Endothelial cell of umbilical vein (primary cell): ENCODE data around the gene LACTB. TPM values are rescaled to one million over a fixed set of nuclear protein-coding genes. Genes with fewer than 3 reads are reported as not detected.

Source experiments
- BruUV-seq: library from RNA; stranded (reverse); fragments of 400-500 nt; replicated peaks from 2 replicates; lab custom pipeline; 2021; lab: Mats Ljungman, UMichigan
- CTCF ChIA-PET: fragments of 300-600, 350-600 bp; sonication (Branson Sonifier 250); formaldehyde crosslinking; loops from one replicate; lab custom pipeline; 2021; ENCODE audit warnings: antibody characterized with exemption, inconsistent platforms; lab: Charles Lee
- POLR2A ChIA-PET: fragments of 300-600, 350-600 bp; sonication (Branson Sonifier 250); formaldehyde crosslinking; loops from one replicate; lab custom pipeline; 2021; ENCODE audit warnings: antibody characterized with exemption, inconsistent platforms; lab: Charles Lee
- DNase-seq: peaks from one replicate; pipeline ENCODE4 v3.0.0-alpha.2; 2011; ENCODE audit warnings: low read depth, low spot score
- FAIRE-seq: peaks from 2 replicates; lab custom pipeline; 2011; peaks lifted over from hg19 to GRCh38; lab: Jason Lieb, UNC
- H2AFZ ChIP-seq: 2 replicates; pipeline ENCODE4 v1.6.0; 2012; ENCODE audit warnings: low read depth, low read length, control low read depth, inconsistent platforms
- H3K27ac ChIP-seq: 2 replicates; pipeline ENCODE4 v1.5.1; 2011; ENCODE audit warnings: low read depth, mild to moderate bottlenecking, control low read depth, low read length, moderate library complexity; ENCODE audit not compliant: insufficient read depth
- H3K27me3 ChIP-seq, 2 experiments: 2 replicates each; pipeline versions ENCODE4 v1.6.0 to v1.6.1; 2011; ENCODE audit warnings: low read length in 2 of 2, mixed read lengths in 1 of 2; ENCODE audit not compliant: control insufficient read depth in 2 of 2, insufficient read depth in 2 of 2
- H3K36me3 ChIP-seq, 2 experiments: 2 replicates in 1 of 2; 3 replicates in 1 of 2; pipeline ENCODE4 v1.5.1; 2011; ENCODE audit warnings: low read length in 2 of 2, mild to moderate bottlenecking in 1 of 2, moderate library complexity in 1 of 2; ENCODE audit not compliant: control insufficient read depth in 2 of 2, insufficient read depth in 2 of 2; ENCODE audit errors: extremely low read depth in 1 of 2
- H3K4me1 ChIP-seq: 3 replicates; pipeline ENCODE4 v1.5.1; 2011; ENCODE audit warnings: mild to moderate bottlenecking, low read length; ENCODE audit not compliant: control insufficient read depth, insufficient read depth; ENCODE audit errors: extremely low read depth
- H3K4me2 ChIP-seq: 2 replicates; pipeline ENCODE4 v1.6.1; 2011; ENCODE audit warnings: low read length, control low read depth, mixed read lengths; ENCODE audit not compliant: insufficient read depth
- H3K4me3 ChIP-seq, 3 experiments: fragments of 200-600 bp in 1 of 3; sonication (generic), shearing (Covaris generic) in 1 of 3; replicated peaks in 1 of 3; 2 replicates each; pipeline ENCODE4 v1.5.1; 2011 to 2016; ENCODE audit warnings: control low read depth in 3 of 3, low read length in 3 of 3, mild to moderate bottlenecking in 2 of 3, inconsistent platforms in 1 of 3, low read depth in 1 of 3, moderate library complexity in 1 of 3; ENCODE audit not compliant: insufficient read depth in 1 of 3
- H3K79me2 ChIP-seq: 2 replicates; pipeline ENCODE4 v1.6.0; 2012; ENCODE audit warnings: low read length, inconsistent platforms; ENCODE audit not compliant: control insufficient read depth, insufficient read depth
- H3K9ac ChIP-seq: replicated peaks from 2 replicates; pipeline ENCODE3; 2011; ENCODE audit warnings: low read length, control low read depth; ENCODE audit not compliant: insufficient read depth; ENCODE audit errors: extremely low read depth
- H3K9me1 ChIP-seq: replicated peaks from 3 replicates; pipeline ENCODE4 v1.6.0; 2011; ENCODE audit warnings: mild to moderate bottlenecking, low read length; ENCODE audit not compliant: control insufficient read depth, insufficient read depth; ENCODE audit errors: extremely low read depth
- H3K9me3 ChIP-seq: replicated peaks from 2 replicates; pipeline ENCODE4 v1.5.1; 2012; ENCODE audit warnings: low read length, inconsistent platforms; ENCODE audit not compliant: control insufficient read depth, insufficient read depth
- H4K20me1 ChIP-seq: replicated peaks from 2 replicates; pipeline ENCODE3; 2011; ENCODE audit warnings: mild to moderate bottlenecking, low read length; ENCODE audit not compliant: control insufficient read depth, insufficient read depth; ENCODE audit errors: extremely low read depth
- EZH2 ChIP-seq: IDR thresholded peaks from 2 replicates; pipeline ENCODE4 v1.6.1; 2012; ENCODE audit warnings: borderline replicate concordance, low read depth, mild to moderate bottlenecking, moderate library complexity, low read length, inconsistent platforms; ENCODE audit not compliant: severe bottlenecking
- FOS ChIP-seq: IDR thresholded peaks from 2 replicates; pipeline ENCODE4 v1.6.1; 2011; ENCODE audit warnings: mild to moderate bottlenecking, low read length, moderate library complexity, borderline replicate concordance; ENCODE audit not compliant: insufficient read depth
- GATA2 ChIP-seq: IDR thresholded peaks from 2 replicates; pipeline ENCODE4 v1.7.0; 2011; ENCODE audit warnings: low read depth, mild to moderate bottlenecking, moderate library complexity, mixed read lengths, low read length; ENCODE audit not compliant: insufficient read length, insufficient read depth
- JUN ChIP-seq: IDR thresholded peaks from 2 replicates; pipeline ENCODE4 v1.6.1; 2011; ENCODE audit warnings: borderline replicate concordance, low read depth; ENCODE audit not compliant: insufficient read length, insufficient read depth
- MYC ChIP-seq: IDR thresholded peaks from one replicate; pipeline ENCODE4 v1.6.1; 2011; ENCODE audit warnings: mild to moderate bottlenecking, low read depth, low read length
- POLR2A ChIP-seq: IDR thresholded peaks from 2 replicates; pipeline ENCODE4 v1.6.1; 2012; ENCODE audit warnings: low read depth, mild to moderate bottlenecking, control low read depth, low read length
- POLR2AphosphoS5 ChIP-seq: IDR thresholded peaks from 2 replicates; pipeline ENCODE4 v1.6.1; 2012; ENCODE audit warnings: low read depth, mild to moderate bottlenecking, control low read depth, low read length, moderate library complexity; ENCODE audit not compliant: insufficient read depth
- dilution Hi-C: fragments of 300-500 bp; cut with MboI; formaldehyde crosslinking; loops from one replicate; pipeline ENCODE4 v1.15.0; 2019; ENCODE audit warnings: low sequenced_read_pairs; ENCODE audit not compliant: extremely low pct_ligation_motif_present
- intact Hi-C: fragments of 100-400 bp; cut with micrococcal nuclease; formaldehyde crosslinking; loops from one replicate; pipeline ENCODE4 v1.10.0; 2022
- polyA plus RNA-seq, 4 experiments: library from polyadenylated mRNA; depleted of rRNA in 3 of 4; stranded (reverse) in 3 of 4; unstranded in 1 of 4; fragments of >200 nt; gene quantifications; 2 replicates each; pipeline versions ENCODE4 v1.2.1 to v1.2.3, GENCODE V29; 2011 to 2012; ENCODE audit warnings: missing spikeins in 1 of 4
- total RNA-seq: library from RNA; stranded (reverse); gene quantifications from 2 replicates; pipeline ENCODE4 v1.2.3, GENCODE V29; 2021
- TF ChIP-seq, protein P1 (sequence below), 2 donors: IDR thresholded peaks; 1 replicate in 1 of 2; 2 replicates in 1 of 2; pipeline ENCODE4 v1.5.1; 2011; ENCODE audit warnings: low read length in 2 of 2, mild to moderate bottlenecking in 2 of 2, moderate library complexity in 2 of 2, control low read depth in 1 of 2, inconsistent platforms in 1 of 2, low read depth in 1 of 2; ENCODE audit not compliant: insufficient read depth in 1 of 2; ENCODE audit errors: extremely low read depth in 1 of 2
- TF ChIP-seq, protein P2 (sequence below): IDR thresholded peaks from 2 replicates; pipeline ENCODE4 v1.6.1; 2011; ENCODE audit not compliant: insufficient read depth, insufficient read length

Gene LACTB
- total and polyA plus RNA-seq, 2 donors (not counting 3 experiments of a cell fraction or from before 2014, with no cell fraction given), result 14.0 to 26.1 TPM

DNA sequence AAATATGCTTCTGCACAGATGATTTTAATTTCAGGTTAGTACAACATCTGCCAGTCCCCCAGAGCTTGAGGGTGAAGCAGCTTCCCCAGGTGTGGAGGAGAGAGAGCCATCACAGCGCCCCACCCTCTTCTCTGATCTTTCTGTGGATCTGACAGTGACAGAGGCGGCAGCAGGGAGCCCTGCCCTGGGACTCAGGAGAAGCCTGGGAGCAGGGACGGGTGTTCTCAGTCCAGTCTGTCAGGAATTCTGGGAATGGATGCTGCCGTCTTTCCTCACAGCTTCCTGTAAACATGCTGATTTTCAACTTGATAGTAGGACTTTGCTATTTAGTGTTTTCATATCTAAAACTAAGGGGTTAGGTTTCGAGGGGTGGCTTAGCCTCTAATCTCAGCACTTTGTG lies 56.4 kb downstream of the LACTB start:
- H3K9me1 ChIP-seq, result no peaks in the 10 kb centered on the region
- no peaks in the 10 kb centered on the region for H3K27me3 ChIP-seq
- no peak for TF ChIP-seq GATA2
- H3K9me3 ChIP-seq, result no peaks in the 10 kb centered on the region
- ChIA-PET POLR2A (no interaction called here), CTCF (interaction anchor here (1.2 to 1.3 kb wide), 2 partner anchors 24 to 130 kb away, joined by 3 read pairs; no protein-coding TSS in a partner anchor)
- dilution Hi-C loops, result no loop called here
- no peaks in the 10 kb centered on the region for H3K79me2 ChIP-seq
- no peaks in the 10 kb centered on the region for H3K4me1 ChIP-seq
- no peak overlapping the region for H3K4me2 ChIP-seq
- no peaks in the 10 kb centered on the region for H4K20me1 ChIP-seq
- H3K9ac ChIP-seq, result no peak overlapping the region
- H3K4me3 ChIP-seq, result no peak overlapping the region
- DNase-seq, result peak; percentile 26
- H3K36me3 ChIP-seq, result no peaks in the 10 kb centered on the region
- FAIRE-seq, result no peak
- H2AFZ ChIP-seq, result peak overlapping the region; percentile 69
- intact Hi-C loops, result no loop called here
- H3K27ac ChIP-seq, result no peak overlapping the region
- no TSS peak for BruUV-seq

DNA sequence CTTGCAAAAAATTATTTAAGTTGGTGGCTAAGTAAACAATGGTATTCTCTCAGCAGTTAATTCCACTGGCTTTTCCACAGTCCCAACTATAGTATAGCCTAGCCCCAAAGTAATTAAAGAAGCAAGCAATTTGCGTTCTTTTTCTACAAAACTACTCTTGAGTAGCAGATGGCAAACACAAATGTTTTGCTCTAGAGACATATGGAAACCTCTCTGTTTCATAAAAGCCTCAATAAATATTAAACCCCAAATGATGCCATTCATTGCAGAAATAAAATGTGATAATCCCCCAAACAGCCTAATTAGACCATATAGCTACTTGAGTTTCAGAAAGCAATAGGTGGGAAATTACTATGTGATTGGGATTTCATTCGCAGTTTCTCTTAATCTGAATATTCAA lies 59.1 kb downstream of the LACTB start:
- intact Hi-C loops, result no loop called here
- POLR2A ChIA-PET, result no interaction called here
- TF ChIP-seq POLR2AphosphoS5, result no peak
- TF ChIP-seq MYC, result no peak
- TF ChIP-seq JUN, result no peak
- TF ChIP-seq FOS, result no peak
- no peak for TF ChIP-seq EZH2
- no peak for TF ChIP-seq POLR2A
- TF ChIP-seq GATA2, result no peak
- TF ChIP-seq, protein P1, sequence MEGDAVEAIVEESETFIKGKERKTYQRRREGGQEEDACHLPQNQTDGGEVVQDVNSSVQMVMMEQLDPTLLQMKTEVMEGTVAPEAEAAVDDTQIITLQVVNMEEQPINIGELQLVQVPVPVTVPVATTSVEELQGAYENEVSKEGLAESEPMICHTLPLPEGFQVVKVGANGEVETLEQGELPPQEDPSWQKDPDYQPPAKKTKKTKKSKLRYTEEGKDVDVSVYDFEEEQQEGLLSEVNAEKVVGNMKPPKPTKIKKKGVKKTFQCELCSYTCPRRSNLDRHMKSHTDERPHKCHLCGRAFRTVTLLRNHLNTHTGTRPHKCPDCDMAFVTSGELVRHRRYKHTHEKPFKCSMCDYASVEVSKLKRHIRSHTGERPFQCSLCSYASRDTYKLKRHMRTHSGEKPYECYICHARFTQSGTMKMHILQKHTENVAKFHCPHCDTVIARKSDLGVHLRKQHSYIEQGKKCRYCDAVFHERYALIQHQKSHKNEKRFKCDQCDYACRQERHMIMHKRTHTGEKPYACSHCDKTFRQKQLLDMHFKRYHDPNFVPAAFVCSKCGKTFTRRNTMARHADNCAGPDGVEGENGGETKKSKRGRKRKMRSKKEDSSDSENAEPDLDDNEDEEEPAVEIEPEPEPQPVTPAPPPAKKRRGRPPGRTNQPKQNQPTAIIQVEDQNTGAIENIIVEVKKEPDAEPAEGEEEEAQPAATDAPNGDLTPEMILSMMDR (IDR thresholded peaks at IDR 0.05; ENCODE audit: extremely low read depth in 1 of 2, insufficient read depth in 1 of 2, low read depth in 1 of 2, low read length in 2 of 2), result no peak
- TF ChIP-seq, protein P2, sequence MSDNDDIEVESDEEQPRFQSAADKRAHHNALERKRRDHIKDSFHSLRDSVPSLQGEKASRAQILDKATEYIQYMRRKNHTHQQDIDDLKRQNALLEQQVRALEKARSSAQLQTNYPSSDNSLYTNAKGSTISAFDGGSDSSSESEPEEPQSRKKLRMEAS, result no peak
- dilution Hi-C loops, result no loop called here
- DNase-seq (no peak), FAIRE-seq (no peak)
- CTCF ChIA-PET, result no interaction called here
- H3K27me3 ChIP-seq, result no peaks in the 10 kb centered on the region
- no peaks in the 10 kb centered on the region for H3K4me1 ChIP-seq
- H3K9me1 ChIP-seq, result no peaks in the 10 kb centered on the region
- H3K27ac ChIP-seq, result no peak overlapping the region
- BruUV-seq, result no TSS peak
- no peak overlapping the region for H2AFZ ChIP-seq
- H3K79me2 ChIP-seq, result no peaks in the 10 kb centered on the region
- no peaks in the 10 kb centered on the region for H3K9me3 ChIP-seq
- H3K36me3 ChIP-seq, result no peaks in the 10 kb centered on the region
- no peak overlapping the region for H3K9ac ChIP-seq
- no peak overlapping the region for H3K4me2 ChIP-seq
- H4K20me1 ChIP-seq, result no peaks in the 10 kb centered on the region
- no peak overlapping the region for H3K4me3 ChIP-seq
